Mesothelial cell of epicardium (in vitro differentiated cells): ENCODE results near the gene TRIM62. TPM values are rescaled to one million over a fixed set of nuclear protein-coding genes. Genes with fewer than 3 reads are reported as not detected.

Experiments
- DNase-seq, 2 experiments: peaks; one replicate each; pipeline ENCODE4 v3.0.0; 2021; ENCODE audit warnings: low spot score in 2 of 2; ENCODE audit not compliant: unreplicated experiment in 2 of 2
- H3K27ac Mint-ChIP-seq: 2 replicates; pipeline ENCODE4 v1.8.0; 2021; ENCODE audit warnings: mixed read lengths
- H3K27me3 Mint-ChIP-seq: 2 replicates; pipeline ENCODE4 v1.8.0; 2021; ENCODE audit warnings: low read depth, mixed read lengths
- H3K36me3 Mint-ChIP-seq: 2 replicates; pipeline ENCODE4 v1.8.0; 2021; ENCODE audit warnings: mixed read lengths
- H3K4me1 Mint-ChIP-seq: 2 replicates; pipeline ENCODE4 v1.8.0; 2021; ENCODE audit warnings: mixed read lengths
- H3K4me3 Mint-ChIP-seq: 2 replicates; pipeline ENCODE4 v1.8.0; 2021; ENCODE audit warnings: mild to moderate bottlenecking, moderate library complexity, mixed read lengths
- H3K9me3 Mint-ChIP-seq: 2 replicates; pipeline ENCODE4 v1.8.0; 2021; ENCODE audit warnings: mixed read lengths
- CTCF ChIP-seq: fragments of 200-600 bp; sonication (generic); IDR thresholded peaks from one replicate; pipeline ENCODE4 v1.5.0; 2021; ENCODE audit warnings: antibody characterized with exemption; ENCODE audit not compliant: unreplicated experiment
- total RNA-seq: library from RNA; stranded (reverse); gene quantifications from 3 replicates; pipeline ENCODE4 v1.2.1, GENCODE V29; 2021

The TRIM62 gene
- total RNA-seq, 1 donor from 2014 or later: 13.9 TPM

- Mint-ChIP-seq H3K36me3 (peaks cover 23% of the 10 kb centered on the region), H3K4me1 (peaks cover 24% of the 10 kb centered on the region), H3K27me3 (no peaks in the 10 kb centered on the region), H3K4me3 (no peak overlapping the region), H3K27ac (peak overlapping the region; percentile 5), H3K9me3 (no peaks in the 10 kb centered on the region)
- no peak for DNase-seq
- no peak for TF ChIP-seq CTCF
These were observed 31.3 kb downstream of the TRIM62 start for GRCh38 chr1:33150522-33150921.

- peaks cover 20% of the 10 kb centered on the region for H3K4me1 Mint-ChIP-seq
- H3K4me3 Mint-ChIP-seq: no peak overlapping the region
- H3K27me3 Mint-ChIP-seq: no peaks in the 10 kb centered on the region
- TF ChIP-seq CTCF: no peak
- no peak overlapping the region for H3K27ac Mint-ChIP-seq
- DNase-seq: no peak
- H3K9me3 Mint-ChIP-seq: no peaks in the 10 kb centered on the region
- H3K36me3 Mint-ChIP-seq: peaks cover 21% of the 10 kb centered on the region
These were observed 32.2 kb downstream of the TRIM62 start for GRCh38 chr1:33149453-33150190.

DNA sequence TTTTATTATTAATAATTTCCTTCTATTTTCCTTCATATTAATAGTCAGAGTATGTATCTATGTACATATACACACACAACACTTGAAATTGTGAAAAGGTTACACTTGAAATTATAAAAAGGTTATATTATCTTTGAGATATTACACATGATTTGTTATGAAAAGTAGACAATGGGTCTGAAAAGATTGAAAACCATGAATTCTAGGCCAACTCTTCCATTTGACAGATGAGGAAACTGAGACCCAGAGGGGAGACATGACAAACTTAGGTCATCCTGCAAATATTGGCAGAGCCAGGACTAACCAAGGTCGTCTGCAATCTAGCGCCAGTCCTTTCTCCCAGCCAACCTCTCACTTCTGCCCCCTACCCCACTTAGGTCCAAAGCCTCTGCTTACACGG is 33.2 kb downstream of the TRIM62 start:
- Mint-ChIP-seq H3K4me3 (no peak overlapping the region), H3K27ac (peak overlapping the region; percentile 50), H3K9me3 (no peaks in the 10 kb centered on the region), H3K27me3 (no peaks in the 10 kb centered on the region), H3K4me1 (peaks cover 23% of the 10 kb centered on the region), H3K36me3 (peaks cover 17% of the 10 kb centered on the region)
- no peak for TF ChIP-seq CTCF
- no peak for DNase-seq

DNA sequence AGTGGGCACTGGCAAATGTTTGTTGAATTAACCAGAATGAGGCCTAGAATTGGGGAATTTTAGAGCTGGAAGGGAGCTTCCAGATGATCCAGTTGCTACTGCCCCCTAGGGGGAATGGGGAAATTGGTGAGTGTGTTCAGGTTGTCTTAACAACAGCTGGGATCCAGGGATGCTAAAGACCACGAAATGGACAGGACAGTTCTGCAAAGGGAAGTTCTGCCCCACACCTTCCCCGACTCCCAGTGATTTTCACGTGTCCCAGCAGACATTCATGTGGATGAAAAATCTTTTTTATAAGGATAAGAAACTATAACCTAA is 33.9 kb downstream of the TRIM62 start:
- H3K27ac Mint-ChIP-seq: no peak overlapping the region
- peaks cover 16% of the 10 kb centered on the region for H3K36me3 Mint-ChIP-seq
- no peak for DNase-seq
- H3K4me1 Mint-ChIP-seq: peaks cover 28% of the 10 kb centered on the region
- TF ChIP-seq CTCF: peak; percentile 25
- H3K27me3 Mint-ChIP-seq: no peaks in the 10 kb centered on the region
- H3K9me3 Mint-ChIP-seq: no peaks in the 10 kb centered on the region
- H3K4me3 Mint-ChIP-seq: no peak overlapping the region

DNA sequence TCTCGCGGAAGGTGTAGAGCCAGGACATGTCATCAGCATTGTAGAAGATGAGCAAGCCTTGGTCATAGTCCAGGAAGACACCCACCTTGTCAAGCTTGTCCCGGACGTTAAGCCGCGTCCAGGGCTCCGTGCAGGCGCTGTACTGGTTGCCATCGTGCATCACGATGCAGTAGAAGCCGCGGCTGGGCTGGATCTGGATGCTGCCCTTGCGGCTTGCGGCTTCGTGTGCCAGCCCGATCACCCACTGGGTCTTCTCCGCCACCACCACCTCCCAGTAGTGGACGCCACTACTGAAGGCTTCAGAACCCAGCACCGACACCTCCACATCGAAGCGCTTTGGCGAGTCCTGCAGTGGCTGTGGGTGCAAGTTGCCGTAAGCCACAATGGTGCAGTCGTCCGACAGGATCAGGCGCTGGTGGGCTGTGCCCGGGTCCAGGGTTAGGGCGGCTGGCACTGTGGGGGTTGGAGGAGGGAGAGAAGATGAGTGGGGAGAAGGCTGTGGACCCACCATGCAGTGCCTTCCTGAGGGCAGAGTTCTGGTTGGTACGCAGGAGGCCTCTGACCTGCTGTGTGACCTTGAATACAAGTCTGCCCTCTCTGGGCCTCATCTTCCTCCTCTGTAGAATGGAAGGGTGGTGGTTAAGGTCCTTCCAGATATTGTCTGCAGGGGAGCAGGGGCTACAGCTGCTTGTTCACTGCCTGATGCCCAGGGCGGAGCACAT is 34.4 kb downstream of the TRIM62 start:
- H3K4me3 Mint-ChIP-seq: no peak overlapping the region
- peaks cover 25% of the 10 kb centered on the region for H3K4me1 Mint-ChIP-seq
- peaks cover 16% of the 10 kb centered on the region for H3K36me3 Mint-ChIP-seq
- no peaks in the 10 kb centered on the region for H3K9me3 Mint-ChIP-seq
- TF ChIP-seq CTCF: no peak
- H3K27me3 Mint-ChIP-seq: no peaks in the 10 kb centered on the region
- no peak overlapping the region for H3K27ac Mint-ChIP-seq
- DNase-seq: no peak
